ES-I3 (cell line): Measurements from ENCODE around the gene RFT1.

Source experiments
- H3K36me3 ChIP-seq: 2 replicates; pipeline ENCODE4 v1.6.1; 2013; ENCODE audit warnings: mild to moderate bottlenecking, low read length, control low read depth, moderate library complexity; ENCODE audit not compliant: insufficient read depth
- H3K4me1 ChIP-seq: 2 replicates; pipeline ENCODE4 v1.6.1; 2013; ENCODE audit warnings: mild to moderate bottlenecking, control low read depth, low read length; ENCODE audit not compliant: insufficient read depth
- H3K9ac ChIP-seq: 2 replicates; pipeline ENCODE4 v1.6.1; 2013; ENCODE audit warnings: low read depth, mild to moderate bottlenecking, low read length, moderate library complexity
- H3K9me3 ChIP-seq: 2 replicates; pipeline ENCODE4 v1.6.1; 2013; ENCODE audit warnings: mild to moderate bottlenecking, low read length, moderate library complexity; ENCODE audit not compliant: control insufficient read depth, insufficient read depth

The RFT1 gene

DNA sequence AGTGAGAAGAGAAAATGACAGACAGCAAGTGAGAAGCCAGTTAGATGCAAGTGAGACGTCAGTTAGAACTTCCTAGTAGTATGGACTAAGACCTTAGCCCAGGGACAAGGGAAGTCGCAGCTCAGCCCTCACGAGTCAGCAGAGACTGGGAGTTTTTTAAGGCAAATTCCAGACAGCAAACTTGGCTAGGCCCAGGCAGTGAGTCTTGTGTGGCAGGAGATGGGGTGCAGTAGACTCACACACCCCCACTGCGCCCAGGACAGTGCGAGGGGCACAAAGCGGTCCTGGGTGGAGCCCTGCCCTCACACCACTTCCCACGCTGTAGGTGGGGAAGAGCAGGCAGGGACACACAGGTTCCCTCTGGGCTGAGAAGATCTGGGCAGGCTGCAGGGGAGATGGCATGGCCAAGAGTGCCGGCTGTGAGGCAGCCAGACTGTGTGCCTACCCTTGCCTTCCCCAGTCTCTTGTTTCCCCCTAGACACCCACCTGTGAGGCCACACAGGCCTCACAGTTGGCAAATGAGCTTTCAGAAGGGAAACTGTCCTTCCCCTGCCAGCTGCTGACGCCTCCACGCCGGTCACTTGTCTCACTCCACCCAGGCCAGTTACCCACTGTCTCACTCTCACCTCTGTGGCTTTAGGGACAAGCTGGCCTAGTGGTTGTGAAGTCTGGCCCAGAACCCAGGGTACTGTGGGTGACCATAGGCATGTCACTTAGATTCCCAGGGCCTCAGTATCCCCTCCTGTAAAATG lies 17.1 kb upstream of the RFT1 start:
- no peaks in the 10 kb centered on the region for H3K4me1 ChIP-seq
- no peaks in the 10 kb centered on the region for H3K36me3 ChIP-seq
- H3K9me3 ChIP-seq: no peaks in the 10 kb centered on the region
- H3K9ac ChIP-seq: no peak overlapping the region

DNA sequence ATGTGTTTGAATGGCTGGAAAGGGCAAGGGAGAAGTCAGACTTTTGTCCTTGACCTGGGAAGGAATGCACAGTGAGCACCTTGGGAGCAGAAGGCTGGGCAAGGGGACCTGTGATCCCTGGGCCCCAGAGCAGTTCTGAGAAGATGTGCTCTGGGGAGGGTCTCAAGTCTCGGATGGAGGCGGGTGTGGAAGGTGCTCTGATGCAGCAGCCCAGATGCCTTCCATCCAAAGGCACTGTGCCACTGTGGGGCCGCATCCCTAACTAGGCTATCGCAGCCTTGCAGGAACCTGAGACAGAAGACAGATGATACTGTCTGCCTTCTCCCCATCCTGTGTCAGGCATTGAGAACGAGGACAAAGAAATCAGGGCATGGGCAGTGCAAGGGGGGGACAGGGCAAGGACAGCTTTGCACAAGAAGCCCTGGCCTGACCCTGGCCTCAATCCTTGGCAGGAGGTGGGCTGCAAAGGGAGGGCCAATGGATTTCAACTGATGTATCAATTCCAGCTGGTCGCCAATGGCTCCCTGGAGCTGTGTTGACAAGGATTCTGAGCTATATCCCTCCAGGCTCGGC lies 16.2 kb upstream of the RFT1 start:
- Histone ChIP-seq H3K9me3 (no peaks in the 10 kb centered on the region), H3K4me1 (no peaks in the 10 kb centered on the region)

DNA sequence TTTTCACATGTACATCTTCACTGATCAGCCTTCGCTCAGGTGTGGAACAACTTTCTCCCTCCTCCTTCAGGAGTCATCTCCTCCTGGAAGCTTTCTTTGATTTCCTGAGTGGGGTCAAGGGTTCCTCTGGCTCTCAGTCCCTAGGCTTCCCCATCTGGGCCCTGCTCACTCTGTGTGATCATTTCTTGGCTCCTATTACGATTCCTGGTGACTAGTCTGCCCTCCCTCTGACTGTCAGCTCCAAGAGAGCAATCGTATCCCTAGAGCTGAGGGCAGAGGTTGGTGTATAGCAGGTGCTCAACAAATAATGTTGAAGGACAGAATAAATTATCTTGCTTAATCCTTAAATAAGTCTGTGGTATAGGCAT lies 15.5 kb upstream of the RFT1 start:
- no peak overlapping the region for H3K9ac ChIP-seq
- H3K36me3 ChIP-seq: no peaks in the 10 kb centered on the region
- H3K4me1 ChIP-seq: no peaks in the 10 kb centered on the region
- H3K9me3 ChIP-seq: no peaks in the 10 kb centered on the region

More for the DNA sequence above, 16.2 kb upstream of the RFT1 start:
- Histone ChIP-seq H3K36me3 (no peaks in the 10 kb centered on the region), H3K9ac (no peak overlapping the region)

DNA sequence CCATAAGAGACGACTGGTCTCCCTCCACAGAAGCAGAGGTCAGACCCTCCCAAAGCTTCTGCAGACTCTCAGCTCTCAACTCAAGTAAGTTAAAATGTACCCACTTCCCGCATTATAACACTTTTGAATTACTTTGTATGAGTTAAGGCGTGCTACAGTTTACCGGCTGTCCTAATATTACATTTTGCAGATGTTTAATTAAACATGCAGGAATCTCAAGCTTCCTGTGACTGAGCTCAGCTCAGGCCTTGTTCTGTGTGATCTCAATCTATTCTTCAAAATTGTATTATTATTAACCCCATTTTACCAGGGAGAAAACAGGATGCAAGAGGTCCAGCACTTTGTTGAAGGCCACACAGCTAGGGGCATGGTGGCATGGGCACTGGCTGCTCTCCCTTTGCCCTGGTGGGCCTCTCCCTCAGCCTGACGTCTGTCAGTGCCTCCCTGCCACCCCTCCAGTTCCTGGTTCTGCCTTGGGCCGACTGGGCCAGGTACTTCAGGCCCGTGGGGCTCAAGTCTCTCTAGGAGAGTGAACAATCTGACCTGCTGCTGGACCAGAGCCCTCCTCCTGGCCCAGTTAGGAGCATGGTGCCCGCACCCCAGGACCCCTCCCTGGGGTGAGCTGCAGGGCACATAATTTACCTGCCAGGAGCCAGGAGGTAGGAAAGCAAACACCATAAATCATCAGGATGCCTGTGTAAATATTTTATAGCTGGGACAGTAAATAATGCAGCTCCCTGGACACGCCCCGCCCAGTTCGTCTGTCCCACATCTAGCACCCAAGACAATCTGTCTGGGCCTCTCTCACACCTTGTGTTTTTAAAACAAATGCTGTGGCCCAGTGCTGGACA lies 14.9 kb upstream of the RFT1 start:
- H3K9ac ChIP-seq: no peak overlapping the region
- H3K4me1 ChIP-seq: no peaks in the 10 kb centered on the region
- H3K36me3 ChIP-seq: no peaks in the 10 kb centered on the region
- H3K9me3 ChIP-seq: no peaks in the 10 kb centered on the region

DNA sequence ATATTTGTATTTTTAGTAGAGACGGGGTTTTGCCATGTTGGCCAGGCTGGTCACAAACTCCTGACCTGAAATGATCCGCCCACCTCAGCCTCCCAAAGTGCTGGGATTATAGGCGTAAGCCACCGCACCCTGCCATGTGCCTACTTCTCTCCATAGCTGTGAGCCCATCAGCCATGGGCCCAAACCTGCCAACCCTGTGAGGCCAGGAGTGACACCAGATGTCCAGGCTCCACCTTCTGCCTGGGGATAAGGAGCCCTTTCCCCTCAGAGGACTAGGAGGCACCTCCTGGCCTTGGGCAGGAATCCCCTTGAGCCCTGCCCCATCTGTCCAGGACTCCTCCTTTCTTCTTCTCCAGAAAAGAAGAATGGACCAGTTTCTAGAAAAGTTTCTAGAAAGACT lies 14.2 kb upstream of the RFT1 start:
- no peak overlapping the region for H3K9ac ChIP-seq
- H3K4me1 ChIP-seq: no peaks in the 10 kb centered on the region
- H3K9me3 ChIP-seq: no peaks in the 10 kb centered on the region
- no peaks in the 10 kb centered on the region for H3K36me3 ChIP-seq

DNA sequence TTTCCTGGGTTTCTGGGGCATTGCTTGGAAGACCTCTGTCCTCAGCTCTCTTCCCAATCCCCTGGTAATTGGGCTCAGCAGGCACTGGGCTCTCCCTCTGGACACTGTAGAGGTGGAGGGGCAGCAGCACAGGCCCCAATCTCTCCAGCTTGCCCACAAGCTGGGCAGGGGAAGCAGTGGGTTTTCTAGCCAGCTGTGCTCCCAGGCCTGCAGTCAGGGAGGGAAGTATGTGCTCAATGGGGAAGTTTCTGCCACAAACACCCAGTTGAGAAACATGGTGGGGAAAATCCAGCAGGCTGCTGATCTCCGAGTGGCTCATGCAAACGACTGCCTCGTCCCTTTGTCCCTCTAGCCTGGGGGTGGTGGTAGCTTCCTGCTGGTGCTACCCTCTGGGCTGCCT lies 12.8 kb upstream of the RFT1 start:
- Histone ChIP-seq H3K9ac (no peak overlapping the region), H3K9me3 (no peaks in the 10 kb centered on the region), H3K36me3 (no peaks in the 10 kb centered on the region), H3K4me1 (no peaks in the 10 kb centered on the region)

DNA sequence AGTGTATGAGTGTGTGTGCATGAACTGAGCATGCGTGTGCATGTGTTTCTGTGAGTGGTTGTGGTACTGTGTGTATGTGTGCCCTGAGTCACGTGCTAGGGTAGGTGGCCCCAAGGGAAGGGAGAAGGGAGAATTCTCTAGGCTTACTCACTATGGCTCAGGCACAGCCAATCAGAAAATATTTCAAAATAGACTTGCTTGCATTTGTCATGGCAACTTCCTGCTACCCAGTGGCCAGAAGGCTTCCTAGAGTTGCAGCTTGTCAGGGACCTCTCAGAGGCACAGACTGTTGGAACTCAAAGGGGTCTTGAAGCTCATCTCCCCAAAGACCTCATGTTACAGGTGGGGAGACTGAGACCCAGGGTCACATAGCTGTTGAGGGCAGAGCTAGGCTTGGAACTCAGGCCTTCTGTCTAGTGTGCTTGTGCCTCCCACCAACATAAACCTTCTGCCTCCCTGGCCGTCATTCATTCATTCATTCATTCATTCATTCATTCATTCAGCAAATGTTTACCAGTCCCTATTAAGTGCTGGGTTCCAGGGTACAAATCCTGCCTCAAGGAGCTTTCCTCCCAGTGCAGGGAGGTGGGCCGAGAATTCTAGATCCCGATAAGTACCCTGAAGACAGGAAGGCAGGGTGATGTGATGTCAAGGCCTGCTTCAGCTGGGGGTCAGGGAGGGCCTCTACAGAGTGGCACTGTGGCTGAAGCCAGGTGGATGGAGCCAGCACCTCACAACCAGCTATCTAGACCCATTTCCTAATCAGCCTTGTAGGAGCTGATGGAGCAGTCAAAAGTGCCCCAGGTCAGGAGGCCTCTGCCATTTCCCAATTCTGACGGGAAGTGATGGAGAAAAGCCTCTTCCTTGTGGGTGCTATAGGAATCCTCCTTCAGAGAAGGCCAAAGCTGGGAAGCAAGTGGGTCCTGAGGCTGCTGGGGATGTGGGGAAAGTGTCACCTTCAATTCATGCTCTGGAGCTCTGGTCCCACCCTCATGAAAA lies 10.9 kb upstream of the RFT1 start:
- H3K36me3 ChIP-seq: no peaks in the 10 kb centered on the region
- no peaks in the 10 kb centered on the region for H3K4me1 ChIP-seq
- no peaks in the 10 kb centered on the region for H3K9me3 ChIP-seq
- no peak overlapping the region for H3K9ac ChIP-seq

DNA sequence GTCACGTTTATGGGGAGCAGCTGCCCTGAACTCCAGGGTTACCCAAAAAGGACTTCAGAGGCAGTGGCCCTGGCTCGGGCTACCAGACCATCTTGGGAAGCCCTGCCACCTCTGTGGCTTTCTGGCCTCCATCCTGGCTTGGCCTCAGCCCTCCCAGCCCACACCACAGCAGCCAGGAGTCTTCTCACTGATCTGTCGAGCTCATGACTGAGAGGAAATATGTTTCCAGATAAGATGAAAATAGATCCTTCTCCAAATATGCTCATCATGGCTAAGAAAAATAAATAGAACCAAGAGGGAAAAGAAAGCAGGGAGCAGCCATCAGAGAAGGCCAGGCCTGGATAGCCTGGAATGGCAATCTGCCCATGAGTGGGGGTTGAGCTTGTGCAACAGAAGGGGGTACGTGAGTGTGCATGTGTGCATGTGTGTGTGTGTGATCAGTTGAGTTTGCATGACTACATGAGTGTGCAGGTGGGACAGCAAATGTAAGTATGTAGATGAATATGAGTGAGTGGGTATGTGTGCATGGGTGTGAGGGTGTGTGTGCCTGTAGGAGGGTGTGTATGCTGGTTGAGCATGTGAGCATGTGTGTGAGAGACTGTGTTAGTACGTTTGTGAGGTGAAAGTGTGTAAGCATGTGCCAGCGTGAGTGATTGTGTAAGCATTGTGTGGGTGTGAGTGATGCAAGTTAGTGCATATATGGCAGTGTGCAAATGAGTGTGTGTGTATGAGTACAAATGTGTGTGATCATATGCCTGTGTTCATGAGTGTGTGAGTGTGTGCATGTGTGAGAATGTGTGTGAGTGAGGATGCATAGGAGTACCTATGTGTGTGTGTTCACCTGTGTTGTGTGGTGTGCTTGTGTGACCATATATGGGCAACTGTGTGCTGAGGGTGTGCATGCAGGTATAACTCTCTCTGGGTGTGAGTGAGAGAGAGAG lies 9.9 kb upstream of the RFT1 start:
- Histone ChIP-seq H3K36me3 (no peaks in the 10 kb centered on the region), H3K9ac (no peak overlapping the region), H3K9me3 (no peaks in the 10 kb centered on the region), H3K4me1 (no peaks in the 10 kb centered on the region)

DNA sequence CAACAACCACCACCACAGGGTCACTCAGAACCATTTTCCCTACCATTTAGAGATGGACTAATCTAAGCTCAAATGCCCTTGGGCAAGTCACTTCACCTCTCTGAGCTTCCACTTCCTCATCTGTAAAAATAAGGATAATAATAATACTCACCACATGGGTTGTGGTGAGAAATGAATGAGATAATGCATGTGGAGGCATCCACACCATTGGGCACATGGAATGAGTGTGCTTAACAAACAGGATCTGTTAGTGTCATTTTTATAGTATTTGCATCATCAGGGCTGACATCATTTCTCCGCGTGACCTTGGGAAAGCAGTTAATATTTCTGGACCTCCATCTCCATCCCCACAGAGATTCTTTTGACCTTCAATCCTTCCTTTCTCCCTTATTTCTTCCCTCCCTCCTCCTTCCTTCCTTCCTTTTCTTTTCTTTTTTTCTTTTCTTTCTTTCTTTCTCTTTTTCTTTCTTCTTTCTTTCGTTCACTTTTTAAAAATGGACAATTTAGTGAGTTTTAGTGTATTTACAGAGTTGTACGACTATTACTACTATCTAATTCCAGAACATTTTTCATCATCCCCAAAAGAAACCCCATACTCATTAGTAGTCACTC lies 7.7 kb upstream of the RFT1 start:
- no peak overlapping the region for H3K9ac ChIP-seq
- H3K4me1 ChIP-seq: no peaks in the 10 kb centered on the region
- H3K36me3 ChIP-seq: no peaks in the 10 kb centered on the region
- no peaks in the 10 kb centered on the region for H3K9me3 ChIP-seq

DNA sequence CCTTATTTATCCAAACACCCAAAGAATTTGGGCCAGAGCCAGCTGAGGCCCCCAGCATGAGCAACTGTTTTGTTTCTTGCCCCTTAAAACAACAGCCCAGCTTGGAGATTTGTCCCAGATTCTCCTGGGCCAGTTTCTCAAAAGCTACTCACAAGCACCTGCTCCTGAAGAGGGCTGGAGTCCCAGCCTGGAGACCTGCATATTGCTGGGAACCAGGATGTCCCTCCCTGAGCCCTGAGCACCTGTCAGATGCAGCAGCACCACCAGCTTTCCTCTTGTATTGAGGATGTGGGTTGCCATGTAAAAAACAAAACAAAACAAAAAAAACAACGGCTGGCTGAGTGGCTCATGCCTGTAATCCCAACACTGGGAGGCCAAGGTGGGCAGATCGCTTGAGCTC lies 7.0 kb upstream of the RFT1 start:
- no peaks in the 10 kb centered on the region for H3K4me1 ChIP-seq
- no peaks in the 10 kb centered on the region for H3K36me3 ChIP-seq
- no peaks in the 10 kb centered on the region for H3K9me3 ChIP-seq
- no peak overlapping the region for H3K9ac ChIP-seq

DNA sequence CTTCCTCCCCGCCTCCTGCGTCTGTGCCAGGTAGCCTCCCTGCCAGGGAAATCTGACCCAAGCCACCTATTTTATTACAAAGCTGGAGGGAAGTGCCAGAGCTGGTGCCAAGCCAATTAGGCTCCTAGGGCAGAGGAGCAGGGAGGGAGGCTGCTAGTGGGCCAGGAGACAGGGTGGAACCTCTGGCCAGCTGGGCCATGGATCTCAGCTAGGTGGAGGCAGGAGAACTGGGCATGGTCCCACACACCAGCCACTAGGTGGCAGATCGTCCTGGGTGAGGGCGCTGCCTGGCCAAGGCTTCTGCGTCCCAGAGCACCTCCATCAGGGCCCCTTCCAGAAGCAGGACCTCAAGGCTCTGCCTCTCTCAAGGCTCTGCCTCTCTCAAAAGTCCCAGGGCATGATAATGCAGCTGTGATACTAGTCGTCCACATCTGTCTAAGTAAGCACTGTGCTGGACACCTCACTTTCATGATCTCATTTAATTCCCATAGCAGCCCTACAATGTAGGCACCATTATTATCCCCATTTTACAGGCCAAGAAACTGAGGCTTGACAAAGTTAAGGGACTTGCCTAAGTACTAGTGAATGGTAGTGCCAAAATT lies 4.5 kb upstream of the RFT1 start:
- no peak overlapping the region for H3K9ac ChIP-seq
- no peaks in the 10 kb centered on the region for H3K9me3 ChIP-seq
- no peaks in the 10 kb centered on the region for H3K36me3 ChIP-seq
- no peaks in the 10 kb centered on the region for H3K4me1 ChIP-seq

DNA sequence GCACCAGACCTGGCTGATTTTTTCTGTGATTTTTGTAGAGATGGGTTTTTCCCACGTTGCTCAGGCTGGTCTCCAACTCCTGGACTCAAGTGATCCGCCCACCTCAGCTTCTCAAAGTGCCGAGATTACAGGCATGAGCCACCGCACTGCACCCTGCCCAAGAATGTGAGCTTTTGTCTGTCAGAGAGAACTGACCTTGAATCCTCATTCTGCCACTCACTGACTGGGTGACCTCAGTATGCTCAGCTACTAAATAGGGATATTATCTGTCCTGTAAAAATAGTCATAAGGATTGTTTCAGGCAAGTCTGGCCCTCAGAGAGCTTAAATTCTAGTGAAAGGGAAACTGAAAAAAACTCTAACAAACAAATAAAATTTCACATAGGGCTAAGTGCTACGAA lies 2.1 kb upstream of the RFT1 start:
- Histone ChIP-seq H3K9me3 (no peaks in the 10 kb centered on the region), H3K4me1 (peaks cover 6% of the 10 kb centered on the region; the same call in 1 of the 2 replicates), H3K36me3 (no peaks in the 10 kb centered on the region), H3K9ac (no peak overlapping the region)
